Activated CD4-positive, alpha-beta T cell treated with anti-CD3 and anti-CD28 coated beads, Interleukin-2, amount 50 U/mL, for 4 hours (primary cell): Measurements from ENCODE around the gene LNX2.
A peak's percentile ranks its signal among the peaks of the same experiment; 100 is the strongest.

ENCODE experiments used
- DNase-seq, 2 experiments: peaks; one replicate each; pipeline ENCODE4 v3.0.0-alpha.2; 2020

The LNX2 gene

GRCh38 chr13:27549406-27549981 lies 70.8 kb downstream of the LNX2 start:
- no peak for DNase-seq

GRCh38 chr13:27542220-27542619 lies 78.1 kb downstream of the LNX2 start:
- no peak for DNase-seq

- no peak for DNase-seq
Measured at GRCh38 chr13:27541386-27541785, 78.9 kb downstream of the LNX2 start.

- no peak for DNase-seq
Measured at GRCh38 chr13:27536361-27537101, 83.8 kb downstream of the LNX2 start.

GRCh38 chr13:27535546-27535945 lies 84.8 kb downstream of the LNX2 start:
- no peak for DNase-seq

GRCh38 chr13:27534981-27535380 lies 85.3 kb downstream of the LNX2 start:
- DNase-seq: no peak

- DNase-seq: no peak
Measured at GRCh38 chr13:27534108-27534980, 86.0 kb downstream of the LNX2 start.

- peak; percentile 17 to 32 for DNase-seq
Measured at GRCh38 chr13:27533155-27533643, 87.1 kb downstream of the LNX2 start.

GRCh38 chr13:27528908-27529307 lies 91.4 kb downstream of the LNX2 start:
- DNase-seq: no peak

GRCh38 chr13:27526516-27526915 lies 93.8 kb downstream of the LNX2 start:
- DNase-seq: no peak

GRCh38 chr13:27524981-27525975 lies 95.1 kb downstream of the LNX2 start:
- DNase-seq: no peak

- no peak for DNase-seq
Measured at GRCh38 chr13:27523346-27524073, 96.8 kb downstream of the LNX2 start.

GRCh38 chr13:27522847-27523246 lies 97.5 kb downstream of the LNX2 start:
- no peak for DNase-seq

- DNase-seq: no peak
Measured at GRCh38 chr13:27516103-27516502, 104.2 kb downstream of the LNX2 start.

GRCh38 chr13:27510082-27510481 lies 110.2 kb downstream of the LNX2 start:
- no peak for DNase-seq

GRCh38 chr13:27508802-27509201 lies 111.5 kb downstream of the LNX2 start:
- DNase-seq: no peak

GRCh38 chr13:27505792-27506191 lies 114.5 kb downstream of the LNX2 start:
- no peak for DNase-seq

GRCh38 chr13:27504868-27505194 lies 115.5 kb downstream of the LNX2 start:
- DNase-seq: no peak

- DNase-seq: no peak
Measured at GRCh38 chr13:27504128-27504867, 116.0 kb downstream of the LNX2 start.

- DNase-seq: no peak
Measured at GRCh38 chr13:27500806-27501534, 119.4 kb downstream of the LNX2 start.
